GM21786 (cell line): ENCODE data around the gene HSPA12A.

Experiments used
- ATAC-seq: cut with Tn5 transposase; IDR thresholded peaks from one replicate; pipeline ENCODE4 v1.9.1; 2021; ENCODE audit not compliant: unreplicated experiment

The HSPA12A gene

DNA sequence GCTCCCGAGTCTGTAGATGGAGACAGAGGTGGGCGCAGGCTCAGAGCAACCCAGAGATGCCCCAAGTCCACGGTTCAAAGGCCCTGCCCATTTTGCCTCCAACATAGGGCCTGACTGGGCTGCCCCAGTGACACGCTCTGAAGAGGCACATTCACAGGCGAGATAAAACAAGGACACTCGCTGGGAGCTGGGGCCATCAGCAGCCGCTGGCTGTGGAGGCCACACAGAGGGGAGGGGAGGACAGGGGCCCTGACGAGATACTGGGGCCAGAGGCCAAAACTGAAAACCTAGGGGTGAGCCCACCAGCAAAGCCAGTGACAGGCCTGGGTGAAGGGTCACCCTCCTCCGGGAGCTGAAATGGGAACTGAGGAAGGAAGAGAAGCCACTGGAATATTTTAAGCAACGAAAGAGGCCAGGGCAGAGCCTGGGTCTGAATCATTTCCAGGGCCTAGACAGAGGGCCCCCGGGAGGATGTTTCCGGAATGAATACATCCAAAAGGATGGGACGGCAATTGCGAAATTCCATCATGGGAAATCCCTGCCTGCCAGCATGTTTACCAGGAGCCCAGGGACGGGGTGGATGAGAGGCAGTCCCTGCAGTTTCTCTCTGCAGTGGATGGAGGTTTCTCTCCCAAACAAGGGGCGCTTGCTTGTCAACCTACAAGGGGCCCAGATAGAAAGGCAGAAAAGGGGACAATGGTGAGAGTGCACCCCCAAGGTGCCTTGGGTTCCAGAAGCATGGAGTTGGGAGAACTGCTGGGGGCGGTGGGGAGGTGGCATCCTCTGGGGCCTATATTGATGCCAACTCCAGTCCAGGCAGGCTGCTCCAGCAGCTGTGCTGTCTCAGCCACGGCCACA, 29.0 kb upstream of the HSPA12A start:
- ATAC-seq, result no peak

DNA sequence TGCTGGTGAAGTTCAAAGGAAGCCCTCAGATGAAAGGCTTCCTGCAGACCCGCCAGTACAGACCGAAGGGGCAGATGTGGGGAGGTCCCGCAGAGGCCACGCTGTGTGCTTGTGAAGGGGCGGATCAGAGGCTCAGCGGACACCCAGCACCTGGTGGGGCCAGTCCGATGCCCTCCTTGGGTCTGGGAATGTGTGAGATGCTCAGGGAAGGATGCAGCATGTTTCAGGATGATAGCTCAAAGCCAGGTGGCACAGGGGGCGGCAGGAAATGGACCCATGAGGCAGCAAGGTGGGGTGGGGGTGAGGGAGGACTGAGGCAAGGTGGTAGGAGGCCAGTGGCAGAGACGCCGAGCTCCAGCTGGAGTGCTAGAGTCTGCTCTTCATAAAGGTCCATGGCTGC, 27.9 kb upstream of the HSPA12A start:
- no peak for ATAC-seq

DNA sequence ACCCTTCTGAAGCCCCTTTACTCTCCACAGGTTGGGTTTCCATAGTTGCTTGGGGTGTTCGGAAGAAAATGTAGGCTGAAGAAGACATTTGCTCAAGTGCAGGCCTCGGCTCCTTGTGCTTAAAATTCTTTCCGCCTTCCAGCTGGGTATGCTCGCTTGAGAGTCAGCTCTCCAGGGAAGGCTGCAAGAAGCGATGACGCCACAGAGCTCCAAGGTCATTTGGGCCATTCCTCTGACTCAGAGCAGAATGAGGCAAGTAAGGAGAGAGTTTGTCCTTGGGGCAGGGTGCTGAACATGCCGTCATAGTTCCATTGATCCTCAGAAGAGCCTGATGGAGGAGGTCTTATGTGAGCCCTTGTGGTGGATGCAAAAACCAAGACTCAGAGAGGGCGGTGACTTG, 27.4 kb upstream of the HSPA12A start:
- no peak for ATAC-seq

DNA sequence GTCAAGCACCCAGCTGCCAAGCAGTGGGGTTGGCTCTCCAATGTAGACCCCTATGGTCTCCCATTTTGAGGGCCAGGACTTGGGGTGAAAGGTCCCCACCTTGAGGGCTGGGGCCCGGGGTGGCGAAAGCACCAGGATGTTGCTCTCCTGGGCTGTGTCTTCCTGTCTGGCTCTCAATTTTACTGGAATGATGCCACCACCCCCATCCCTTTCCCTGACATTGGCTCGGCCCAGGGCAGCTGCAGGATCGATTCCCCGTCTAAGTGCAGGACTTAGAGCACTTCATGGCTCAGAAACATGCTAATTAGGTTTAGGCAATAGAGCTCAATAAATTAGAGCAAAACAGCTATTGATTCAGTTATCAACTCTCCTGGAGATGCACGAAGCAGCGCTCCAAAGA, 27.0 kb upstream of the HSPA12A start:
- ATAC-seq, result no peak

DNA sequence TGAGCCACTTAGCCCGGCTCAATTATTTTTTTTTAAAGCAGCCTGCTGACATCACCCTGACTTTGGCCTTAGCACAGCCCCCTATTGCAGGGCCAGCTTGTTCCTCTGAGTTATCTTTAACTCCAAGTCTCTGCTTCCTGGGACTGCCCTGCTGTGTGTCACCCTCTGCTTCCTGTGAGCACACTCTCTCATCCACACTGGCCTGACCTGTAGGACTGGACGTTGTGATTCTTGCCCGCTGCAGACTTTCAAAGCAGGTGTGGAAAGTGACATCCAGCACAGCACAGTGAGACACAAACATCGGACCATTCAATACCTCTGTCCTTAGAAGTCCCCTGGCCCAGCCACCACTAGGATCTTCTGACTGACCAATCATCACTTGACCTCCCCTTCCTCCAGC, 26.4 kb upstream of the HSPA12A start:
- no peak for ATAC-seq

DNA sequence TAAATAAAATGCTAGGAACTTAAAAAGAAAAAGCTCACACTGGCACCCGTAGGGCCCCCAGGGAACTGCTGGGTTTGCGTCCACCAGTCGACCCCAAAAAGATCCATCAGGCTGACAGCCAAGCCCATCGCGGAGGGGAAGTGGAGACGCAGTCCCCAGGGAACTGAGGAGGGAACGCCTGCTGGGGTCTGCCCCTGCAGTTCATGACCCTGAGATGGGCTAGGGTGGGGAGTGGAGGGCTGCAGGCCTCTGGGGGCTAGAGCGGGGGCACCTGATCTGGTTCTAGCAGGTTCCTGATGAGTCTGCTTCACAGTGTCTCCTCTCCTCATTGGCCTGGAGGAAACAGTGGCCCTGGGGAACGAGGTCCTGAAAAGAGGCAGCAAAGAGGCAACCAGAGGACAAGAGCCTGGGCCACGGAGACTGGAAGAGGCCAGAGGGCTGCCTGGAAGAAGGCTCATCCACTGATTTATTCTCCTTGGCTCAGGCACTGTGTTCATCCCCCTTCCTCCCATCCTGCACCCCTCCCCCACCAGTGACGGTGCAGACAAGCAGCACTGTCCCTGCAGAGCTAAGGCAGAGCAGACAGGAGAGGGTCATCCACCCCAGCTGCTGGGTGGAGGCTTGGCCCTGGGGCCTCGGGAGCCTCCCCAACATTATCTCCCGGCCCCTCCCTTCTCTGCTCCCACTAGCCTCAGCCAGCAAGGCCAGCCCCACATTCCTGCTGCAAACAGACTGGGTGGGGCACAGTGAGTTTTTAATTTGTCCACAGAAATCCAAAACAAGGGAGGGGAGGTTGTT, 24.7 kb upstream of the HSPA12A start:
- ATAC-seq, result no peak

DNA sequence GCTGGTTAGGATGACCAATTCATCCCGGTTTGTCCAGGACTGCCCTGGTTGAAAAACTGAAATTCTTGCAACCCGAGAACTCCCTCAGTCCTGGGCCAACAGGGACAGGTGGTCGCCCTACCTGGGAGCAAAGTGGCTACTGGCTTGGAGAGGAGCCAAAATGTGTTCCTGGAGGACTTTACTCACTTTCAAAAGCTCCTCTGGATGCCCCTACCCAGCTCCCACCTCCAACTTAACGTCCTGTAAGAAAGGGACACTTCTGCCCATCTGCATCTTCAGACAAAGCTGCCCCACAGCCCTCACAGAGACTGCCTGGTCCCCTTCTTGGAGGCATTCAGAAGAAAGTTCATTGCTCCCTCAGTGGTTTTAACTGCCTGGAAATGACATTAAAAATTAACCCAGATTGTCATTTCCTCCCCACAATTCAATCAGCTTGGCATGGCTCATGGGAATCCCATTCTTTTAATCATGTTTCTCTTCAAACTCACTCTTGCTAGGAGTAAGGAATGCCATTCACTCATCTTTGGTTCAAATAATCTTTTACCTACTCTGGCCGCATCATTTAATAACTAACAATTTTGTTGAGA, 24.0 kb upstream of the HSPA12A start:
- ATAC-seq, result no peak

DNA sequence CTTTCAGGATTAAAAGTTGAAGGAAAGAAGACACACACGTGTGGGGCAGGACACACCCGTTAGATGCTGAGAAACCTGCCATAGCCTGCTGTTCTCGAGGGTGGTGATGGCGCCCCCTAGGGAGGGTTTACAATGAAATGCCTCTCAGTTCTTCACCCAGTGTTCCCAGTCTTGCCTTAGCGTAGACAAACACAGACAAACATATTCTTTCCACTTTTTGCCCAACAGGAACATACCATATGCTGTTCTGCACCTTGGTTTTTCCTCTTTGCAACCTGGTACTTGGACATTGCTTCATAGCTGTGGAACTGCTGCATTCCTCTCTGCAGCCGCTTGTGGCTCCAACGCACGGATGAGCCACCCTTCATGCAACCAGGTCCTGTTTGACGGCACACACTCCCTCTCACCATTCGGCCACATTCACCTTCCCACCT, 23.3 kb upstream of the HSPA12A start:
- ATAC-seq, result no peak

DNA sequence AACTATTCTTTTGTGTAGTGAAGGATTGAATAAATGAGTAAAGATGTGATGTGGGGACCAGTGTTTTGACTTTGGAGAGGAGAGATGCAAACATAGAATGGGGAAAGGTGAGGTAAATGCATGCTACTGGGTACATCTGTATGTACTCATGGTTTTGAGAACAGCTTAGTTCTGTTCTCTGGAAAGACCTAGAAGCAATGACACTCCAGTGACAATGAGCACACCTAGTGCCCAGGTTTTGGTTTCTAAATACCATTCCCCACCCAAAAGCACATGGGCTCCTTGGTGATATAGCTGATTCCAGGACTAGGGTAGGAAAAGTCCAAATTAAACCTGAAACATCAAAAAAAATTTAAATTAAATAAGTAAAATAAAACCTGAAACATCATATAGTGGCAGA, 22.6 kb upstream of the HSPA12A start:
- ATAC-seq, result no peak

DNA sequence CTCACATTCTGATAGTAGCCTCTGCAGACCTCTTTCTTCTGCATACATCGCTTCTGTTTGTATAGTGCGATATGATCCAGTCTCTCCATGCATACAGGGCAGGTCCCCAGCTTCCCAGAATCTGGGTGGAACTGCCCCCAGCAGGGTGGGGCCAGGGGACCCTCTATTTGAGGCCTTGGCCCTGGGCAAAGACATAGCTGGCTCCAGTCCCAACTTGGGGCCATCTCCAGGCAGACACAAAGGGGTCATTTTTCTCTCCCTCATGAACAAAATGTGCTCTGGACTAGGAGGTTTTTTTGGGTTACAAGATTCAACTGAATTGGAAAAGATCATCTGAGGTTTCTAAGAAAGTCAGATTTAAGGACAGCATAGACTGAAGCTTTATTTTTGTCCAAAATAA, 21.1 kb upstream of the HSPA12A start:
- no peak for ATAC-seq

DNA sequence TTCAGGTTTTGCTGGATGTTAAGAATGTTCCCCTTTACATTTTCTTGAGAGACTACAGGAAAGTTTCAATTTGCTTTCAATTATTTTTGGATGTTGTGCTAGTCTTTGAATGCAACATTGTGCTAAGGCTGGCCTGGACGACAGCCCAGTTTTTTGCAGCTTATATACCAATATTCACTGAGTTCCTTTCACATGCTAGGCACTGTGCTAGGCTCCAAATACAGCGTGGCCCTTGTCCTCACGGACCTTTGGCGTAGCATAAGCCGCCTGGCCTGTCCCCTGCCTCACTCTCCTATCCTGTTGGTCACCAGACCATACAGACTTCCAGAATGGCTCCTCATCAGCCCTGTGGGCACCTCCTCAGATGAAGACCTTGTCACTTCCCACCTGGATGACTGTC, 19.5 kb upstream of the HSPA12A start:
- ATAC-seq, result no peak

DNA sequence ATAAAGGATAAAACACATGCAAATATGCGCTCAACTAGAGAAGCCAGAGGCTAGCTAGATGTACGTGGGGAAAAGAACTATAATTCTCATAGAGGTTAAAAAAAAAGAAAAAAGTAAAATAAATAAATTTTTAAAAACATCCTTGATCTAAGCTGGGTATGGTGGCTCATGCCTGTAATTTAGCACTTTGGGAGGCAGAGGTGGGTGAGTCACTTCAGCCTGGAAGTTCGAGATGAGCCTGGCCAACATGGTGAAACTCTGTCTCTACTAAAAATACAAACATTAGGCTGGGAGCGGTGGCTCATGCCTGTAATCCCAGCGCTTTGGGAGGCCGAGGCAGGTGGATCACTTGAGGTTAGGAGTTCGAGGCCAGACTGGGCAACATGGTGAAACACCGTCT, 18.6 kb upstream of the HSPA12A start:
- no peak for ATAC-seq

DNA sequence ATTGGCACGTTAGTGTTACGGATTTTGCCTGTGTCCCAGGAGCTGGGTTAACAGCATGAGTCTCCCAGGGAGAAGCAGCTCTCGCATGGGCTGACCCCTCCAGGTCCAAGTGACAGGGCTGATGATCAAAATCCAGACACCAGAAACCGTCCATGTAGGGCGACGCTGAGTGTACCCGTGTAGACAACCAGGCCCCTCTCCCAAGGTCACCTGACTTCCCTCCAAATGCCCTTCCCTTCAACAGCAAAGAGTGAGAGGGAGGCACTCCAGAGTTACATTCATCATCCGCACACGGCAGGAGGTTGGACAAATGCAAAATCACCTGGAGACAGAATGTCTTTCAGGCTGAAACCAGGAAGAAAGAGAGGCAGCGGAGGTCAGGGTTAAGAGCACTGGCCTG, 14.9 kb upstream of the HSPA12A start:
- no peak for ATAC-seq

DNA sequence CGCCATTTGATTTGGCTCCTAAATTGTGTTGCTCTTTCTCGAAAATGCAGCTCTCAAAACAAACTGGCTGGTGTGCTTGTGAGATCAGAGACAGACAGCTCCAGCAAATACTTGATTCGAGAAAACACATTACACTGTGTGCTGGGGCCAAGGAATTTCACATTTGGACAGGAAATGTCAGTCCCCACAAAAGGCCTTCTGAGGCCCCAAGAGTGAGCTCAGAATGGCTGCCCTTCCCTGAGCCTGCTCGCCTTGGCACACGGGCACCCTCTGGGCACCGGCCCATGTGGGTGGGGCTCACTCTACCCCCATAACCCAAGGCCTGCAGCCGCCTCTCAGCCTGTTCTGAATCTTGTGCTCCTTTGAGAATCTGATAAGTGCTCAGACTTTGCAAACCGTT, 13.9 kb upstream of the HSPA12A start:
- no peak for ATAC-seq

DNA sequence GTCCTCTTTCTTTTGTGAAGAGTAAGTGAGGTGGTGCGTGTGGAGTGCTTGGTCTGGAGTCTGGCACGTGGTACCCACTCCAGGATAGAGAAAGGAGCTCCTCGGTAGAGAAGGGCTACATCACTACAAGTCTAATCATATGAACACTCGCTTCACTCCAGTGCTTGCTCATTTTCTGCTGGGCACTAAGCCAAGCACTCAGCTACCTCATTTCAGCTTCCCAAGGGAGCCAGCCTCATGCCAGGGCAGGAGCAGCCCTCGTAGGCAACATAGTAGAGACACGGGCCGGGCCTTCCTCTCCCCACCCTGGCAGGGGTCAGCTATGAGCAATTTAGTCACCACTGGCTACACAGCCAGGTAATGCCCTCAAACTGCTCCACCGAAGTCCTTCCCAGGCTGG, 11.4 kb upstream of the HSPA12A start:
- no peak for ATAC-seq

DNA sequence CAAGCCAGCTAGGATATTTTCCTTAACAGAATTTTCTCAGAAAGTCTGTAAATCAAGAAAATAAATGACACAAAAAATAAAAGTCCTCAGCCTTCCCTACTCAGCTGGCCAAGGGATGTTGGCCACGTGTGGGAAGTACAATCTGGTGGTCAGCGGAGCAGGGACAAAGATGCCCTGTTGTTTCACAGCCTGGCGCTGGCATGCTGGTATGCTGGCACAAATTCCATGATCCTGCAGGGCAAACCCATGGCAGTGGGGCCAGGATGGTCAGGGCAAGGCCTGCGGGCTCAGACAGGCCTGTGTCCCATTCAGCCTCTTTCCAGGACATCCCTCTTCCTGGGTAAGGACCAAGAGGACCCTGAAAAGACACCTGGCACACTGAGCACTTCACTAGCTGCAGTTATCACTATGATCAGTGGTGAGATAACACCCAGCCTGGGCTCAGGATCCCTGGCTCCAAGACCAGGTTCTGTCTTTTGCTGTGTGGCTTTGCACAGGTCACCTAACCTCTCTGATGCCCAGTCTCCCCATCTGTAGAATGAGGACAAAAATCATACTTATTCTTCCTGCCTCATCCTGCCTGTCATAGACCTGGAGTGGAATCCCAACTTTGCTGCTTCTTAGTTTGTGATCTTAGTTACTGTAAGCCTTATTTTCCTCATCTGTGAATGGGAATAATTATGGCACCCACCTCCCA, 10.8 kb upstream of the HSPA12A start:
- no peak for ATAC-seq

DNA sequence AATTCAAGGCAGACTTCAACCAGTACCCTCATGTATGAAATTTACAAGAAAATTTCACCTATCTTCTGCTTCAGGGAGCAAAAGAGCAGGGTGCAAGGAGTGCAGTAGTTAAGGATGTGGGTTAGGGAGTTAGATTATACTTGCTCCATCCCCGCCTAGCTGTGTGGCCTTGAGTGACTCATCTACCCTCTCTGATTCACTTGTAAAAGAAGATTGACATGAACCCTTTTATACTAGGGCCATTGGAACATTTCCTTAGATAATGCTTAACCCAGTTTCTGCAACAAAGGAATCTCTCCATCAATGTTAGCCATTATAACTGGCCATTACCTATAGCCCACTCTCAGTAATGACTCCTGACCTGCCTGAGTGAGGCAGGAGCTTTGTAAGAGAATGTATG, 10.2 kb upstream of the HSPA12A start:
- no peak for ATAC-seq

DNA sequence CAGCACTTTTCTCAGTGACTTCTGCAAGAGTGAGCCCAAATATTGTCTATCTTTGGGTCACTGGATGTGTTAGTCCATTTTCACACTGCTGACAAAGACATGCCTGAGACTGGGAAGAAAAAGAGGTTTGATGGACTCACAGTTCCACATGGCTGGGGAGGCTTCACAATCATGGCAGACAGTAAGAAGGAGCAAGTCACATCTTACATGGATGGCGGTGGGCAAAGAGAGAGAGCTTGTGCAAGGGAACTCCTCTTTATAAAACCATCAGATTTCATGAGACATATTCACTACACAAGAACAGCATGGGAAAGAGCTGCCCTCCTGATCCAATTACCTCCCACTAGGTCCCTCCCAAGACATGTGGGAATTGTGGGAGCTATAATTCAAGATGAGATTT, 6.1 kb upstream of the HSPA12A start:
- no peak for ATAC-seq

DNA sequence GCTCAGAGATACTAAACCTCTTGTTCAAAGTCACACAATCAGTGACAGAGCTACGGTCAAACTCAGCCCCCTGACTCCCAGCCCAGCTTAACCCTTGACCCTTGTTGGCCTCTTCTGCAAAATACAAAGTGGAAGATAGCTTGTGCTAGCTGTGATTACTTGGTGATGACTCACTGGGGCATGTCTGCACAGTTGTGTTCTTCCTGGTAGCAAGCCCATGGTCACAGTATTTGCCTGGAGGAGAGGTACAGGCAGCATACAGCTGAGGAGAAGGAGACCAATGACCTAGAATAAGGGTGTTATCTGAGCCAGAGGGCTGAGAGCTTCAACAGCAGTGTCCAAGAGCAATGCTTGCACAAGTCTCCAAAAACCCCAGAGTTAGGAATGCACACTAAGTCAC, 5.7 kb upstream of the HSPA12A start:
- ATAC-seq, result no peak

DNA sequence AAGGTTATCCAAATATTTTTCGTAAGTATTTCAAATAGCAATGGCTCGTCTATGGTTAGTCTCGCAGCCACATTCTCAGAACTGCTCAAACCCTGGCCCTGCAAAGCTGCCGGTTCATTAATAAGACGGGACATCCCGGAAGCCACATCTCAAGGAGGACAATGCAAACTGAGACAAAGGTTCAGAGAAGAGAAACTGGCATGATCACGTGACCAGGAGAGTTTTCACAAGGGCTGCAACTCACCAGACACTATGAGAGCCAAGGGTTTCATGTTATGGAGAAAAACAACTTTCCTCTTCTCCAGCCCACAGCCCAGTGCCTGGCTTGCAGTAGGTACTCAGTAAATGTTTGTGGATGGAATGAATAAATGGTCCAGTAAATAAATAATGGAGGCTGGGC, 5.0 kb upstream of the HSPA12A start:
- ATAC-seq, result no peak

DNA sequence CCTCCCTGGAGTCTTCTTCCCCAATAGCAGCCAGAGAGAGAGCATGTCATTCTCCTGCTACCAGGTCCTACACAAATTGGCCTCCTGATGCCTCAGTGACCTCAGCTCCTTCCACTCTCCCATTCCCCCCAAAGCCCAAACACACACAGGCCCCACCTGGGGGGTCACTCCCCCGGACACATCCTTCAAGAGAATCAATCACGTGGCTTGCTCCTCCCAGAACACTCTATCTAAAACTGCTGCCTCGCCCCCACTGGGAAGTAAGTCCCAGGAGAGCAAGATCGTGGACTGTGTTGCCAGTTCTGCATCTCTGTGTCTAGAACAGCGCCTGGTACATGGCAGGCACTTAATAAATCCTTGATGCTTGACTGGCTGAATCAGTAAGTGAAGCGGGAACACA, 2.5 kb upstream of the HSPA12A start:
- ATAC-seq, result no peak
